Measurements from ENCODE around the gene TSPAN7.

Gene TSPAN7

GRCh38 chrX:38643903-38644302 lies 82.6 kb downstream of the TSPAN7 start:
- no peak for DNase-seq (ENCODE audit: low read depth, low spot score)

- no peak for DNase-seq (ENCODE audit: low read depth, low spot score)
Observed at GRCh38 chrX:38646129-38646528, 84.8 kb downstream of the TSPAN7 start.

GRCh38 chrX:38649221-38649620 lies 87.9 kb downstream of the TSPAN7 start:
- no peak for DNase-seq (ENCODE audit: low read depth, low spot score)

- no peak for DNase-seq (ENCODE audit: low read depth, low spot score)
Observed at GRCh38 chrX:38649674-38650647, 88.6 kb downstream of the TSPAN7 start.

- DNase-seq (ENCODE audit: low read depth, low spot score), result no peak
Observed at GRCh38 chrX:38651625-38652601, 90.6 kb downstream of the TSPAN7 start.

GRCh38 chrX:38652934-38653442 lies 91.6 kb downstream of the TSPAN7 start:
- no peak for DNase-seq (ENCODE audit: low read depth, low spot score)

GRCh38 chrX:38654302-38654701 lies 93.0 kb downstream of the TSPAN7 start:
- peak; percentile 14 for DNase-seq (ENCODE audit: low read depth, low spot score)

- DNase-seq (ENCODE audit: low read depth, low spot score), result no peak
Observed at GRCh38 chrX:38656350-38656915, 95.1 kb downstream of the TSPAN7 start.

GRCh38 chrX:38657562-38657961 lies 96.2 kb downstream of the TSPAN7 start:
- no peak for DNase-seq (ENCODE audit: low read depth, low spot score)

- no peak for DNase-seq (ENCODE audit: low read depth, low spot score)
Observed at GRCh38 chrX:38660395-38661102, 99.2 kb downstream of the TSPAN7 start.

- no peak for DNase-seq (ENCODE audit: low read depth, low spot score)
Observed at GRCh38 chrX:38661103-38661441, 99.7 kb downstream of the TSPAN7 start.

- no peak for DNase-seq (ENCODE audit: low read depth, low spot score)
Observed at GRCh38 chrX:38661561-38661960, 100.2 kb downstream of the TSPAN7 start.

- DNase-seq (ENCODE audit: low read depth, low spot score), result no peak
Observed at GRCh38 chrX:38662640-38663039, 101.3 kb downstream of the TSPAN7 start.

- peak; percentile 55 for DNase-seq (ENCODE audit: low read depth, low spot score)
Observed at GRCh38 chrX:38664285-38664684, 102.9 kb downstream of the TSPAN7 start.

GRCh38 chrX:38666909-38667308 lies 105.6 kb downstream of the TSPAN7 start:
- DNase-seq (ENCODE audit: low read depth, low spot score), result no peak

GRCh38 chrX:38668771-38669170 lies 107.4 kb downstream of the TSPAN7 start:
- DNase-seq (ENCODE audit: low read depth, low spot score), result no peak

GRCh38 chrX:38669428-38669827 lies 108.1 kb downstream of the TSPAN7 start:
- DNase-seq (ENCODE audit: low read depth, low spot score), result no peak

- peak; percentile 24 for DNase-seq (ENCODE audit: low read depth, low spot score)
Observed at GRCh38 chrX:38672646-38673045, 111.3 kb downstream of the TSPAN7 start.

- DNase-seq (ENCODE audit: low read depth, low spot score), result no peak
Observed at GRCh38 chrX:38675856-38676255, 114.5 kb downstream of the TSPAN7 start.

GRCh38 chrX:38678183-38678582 lies 116.8 kb downstream of the TSPAN7 start:
- no peak for DNase-seq (ENCODE audit: low read depth, low spot score)

- DNase-seq (ENCODE audit: low read depth, low spot score), result no peak
Observed at GRCh38 chrX:38678821-38679220, 117.5 kb downstream of the TSPAN7 start.
